Ammon's horn (tissue), 1 donor: ENCODE results near the gene YIPF4.
A peak's percentile ranks its signal among the peaks of the same experiment; 100 is the strongest.
"Not testable (repeated sequence)": the region's sequence is repeated elsewhere in the genome, so short reads cannot be mapped to it uniquely, and the experiment has no call there.

ENCODE experiments used
- DNase-seq: peaks from one replicate; pipeline ENCODE4 v3.0.0-alpha.2; 2016; ENCODE audit warnings: low spot score

The YIPF4 gene

GRCh38 chr2:32277674-32278477 is at the start of gene YIPF4:
TSS of gene YIPF4 (plus strand) at chr2:32277904. CDS start at chr2:32278156, 252 bp downstream.
- peak; percentile 94 for DNase-seq

DNA sequence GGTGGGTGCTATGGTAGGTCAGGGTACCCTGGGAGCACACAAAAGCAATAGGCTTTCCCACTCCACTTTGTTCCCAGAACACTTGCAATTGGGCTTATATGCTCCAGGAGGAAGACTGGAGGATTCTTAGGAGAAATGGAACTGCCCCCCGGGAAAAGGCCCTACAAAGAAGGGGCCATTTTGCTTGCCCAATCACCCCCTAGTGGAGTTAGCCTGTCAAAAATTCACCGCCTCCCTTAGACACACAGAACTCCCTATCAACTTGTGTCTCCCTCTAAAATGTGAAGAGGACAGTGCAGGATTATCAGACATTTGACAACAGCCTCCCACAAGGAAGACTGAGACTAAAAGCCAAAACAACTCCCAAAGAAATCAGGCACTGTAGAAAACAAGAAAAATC is 49.5 kb upstream of the YIPF4 start:
- DNase-seq, result no peak

DNA sequence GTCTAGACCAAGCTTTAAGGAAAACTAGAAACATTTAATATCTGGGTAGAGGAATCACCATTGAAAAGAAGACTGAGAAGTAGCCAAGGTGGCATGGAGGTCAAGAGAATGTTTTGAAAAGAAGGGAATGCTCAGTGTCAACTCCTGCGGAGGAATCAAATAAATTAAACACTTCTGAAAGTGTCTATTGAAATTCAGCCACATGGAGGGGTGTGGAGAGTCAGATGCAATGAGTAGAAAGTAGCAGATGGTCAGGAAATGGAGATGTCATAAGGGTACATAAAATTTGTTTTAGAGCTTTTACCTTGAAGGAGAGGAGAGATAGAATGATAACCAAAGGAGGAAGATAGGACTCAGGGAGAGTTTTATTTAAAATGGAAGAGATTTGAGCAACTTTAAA is 48.1 kb upstream of the YIPF4 start:
- DNase-seq, result no peak

- no peak for DNase-seq
Observed at GRCh38 chr2:32231959-32232358, 45.7 kb upstream of the YIPF4 start.

DNA sequence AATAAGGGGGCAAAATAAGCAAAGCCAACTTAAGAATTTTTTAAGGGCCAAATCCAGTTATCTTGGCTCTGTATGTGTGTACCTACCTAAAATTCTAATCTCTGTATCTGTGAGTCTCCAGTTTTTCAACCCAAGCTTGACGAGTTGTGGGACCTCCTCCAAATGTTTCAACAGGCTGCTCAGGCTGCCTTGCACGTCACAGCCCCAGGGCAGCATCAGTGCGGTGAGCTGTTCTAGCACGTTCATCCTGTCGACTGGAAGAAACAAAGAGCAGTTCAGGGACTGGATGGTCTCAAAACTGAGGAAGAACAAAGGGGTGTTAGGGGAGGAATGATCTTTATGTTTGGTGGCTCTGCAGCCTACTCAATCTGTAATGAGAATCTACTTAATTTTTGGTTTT is 42.4 kb upstream of the YIPF4 start:
- DNase-seq, result no peak

DNA sequence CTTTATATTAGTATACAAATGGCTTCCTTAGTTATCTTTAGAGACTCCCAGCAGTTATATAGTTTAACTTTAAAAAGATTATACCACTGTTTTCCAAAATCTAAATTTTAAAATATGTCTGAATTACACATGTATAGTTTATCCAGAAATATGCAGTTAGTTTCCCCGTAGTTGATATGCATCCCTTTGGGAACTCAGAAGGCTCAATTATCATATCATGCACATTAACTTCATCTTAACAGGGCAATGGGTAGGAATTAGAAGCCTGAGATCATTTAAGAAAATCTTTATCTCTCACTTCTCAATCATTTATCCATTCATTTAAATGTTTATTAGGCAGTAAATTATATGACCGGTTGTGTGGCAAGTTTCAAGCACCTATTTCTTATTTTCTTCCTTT is 40.2 kb upstream of the YIPF4 start:
- DNase-seq, result no peak

GRCh38 chr2:32237996-32238395 is 39.7 kb upstream of the YIPF4 start:
- no peak for DNase-seq

DNA sequence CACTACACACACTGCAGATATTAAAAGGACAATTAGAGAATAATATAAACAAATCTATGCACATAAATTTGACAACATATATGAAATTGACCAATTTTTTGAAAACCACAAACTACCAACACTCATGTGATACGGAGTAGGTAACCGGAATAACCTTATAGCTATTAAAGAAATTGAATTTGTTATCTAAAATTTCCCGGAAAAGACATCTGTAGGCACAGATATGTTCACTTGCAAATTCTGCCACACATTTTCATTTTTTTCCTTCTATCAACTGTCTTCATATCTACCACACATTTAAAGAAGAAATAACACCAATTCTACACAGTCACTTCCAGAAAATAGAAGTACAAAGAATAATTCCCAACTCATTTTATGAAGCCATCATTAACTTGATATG is 35.4 kb upstream of the YIPF4 start:
- DNase-seq, result no peak

GRCh38 chr2:32246911-32247310 is 30.8 kb upstream of the YIPF4 start:
- DNase-seq, result no peak

- DNase-seq, result no peak
Observed at GRCh38 chr2:32248299-32248698, 29.4 kb upstream of the YIPF4 start.

DNA sequence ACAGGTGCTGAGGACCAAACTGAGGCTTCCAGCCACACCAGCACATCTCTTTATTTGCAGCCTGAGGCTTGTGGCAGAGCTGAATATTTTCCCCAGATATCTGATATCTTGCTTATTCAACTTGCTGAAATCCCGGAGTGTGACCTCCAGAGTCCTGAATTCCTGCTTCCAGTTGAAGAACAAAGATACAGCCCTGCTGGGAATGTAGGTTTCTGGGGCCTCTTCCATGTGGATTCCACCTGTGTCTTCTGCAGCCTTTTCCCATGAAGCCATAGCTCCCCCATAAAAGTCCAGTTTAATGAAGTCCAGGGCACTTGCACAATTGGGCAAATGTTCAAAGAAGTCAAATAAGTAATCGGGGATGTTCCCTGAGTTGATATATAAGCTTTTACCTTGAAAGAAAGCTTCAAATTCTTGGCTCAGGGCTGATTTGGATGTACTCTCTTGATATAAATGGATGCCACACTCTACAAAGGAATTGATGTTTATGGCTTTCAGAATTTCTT is 27.9 kb upstream of the YIPF4 start:
- DNase-seq, result no peak

DNA sequence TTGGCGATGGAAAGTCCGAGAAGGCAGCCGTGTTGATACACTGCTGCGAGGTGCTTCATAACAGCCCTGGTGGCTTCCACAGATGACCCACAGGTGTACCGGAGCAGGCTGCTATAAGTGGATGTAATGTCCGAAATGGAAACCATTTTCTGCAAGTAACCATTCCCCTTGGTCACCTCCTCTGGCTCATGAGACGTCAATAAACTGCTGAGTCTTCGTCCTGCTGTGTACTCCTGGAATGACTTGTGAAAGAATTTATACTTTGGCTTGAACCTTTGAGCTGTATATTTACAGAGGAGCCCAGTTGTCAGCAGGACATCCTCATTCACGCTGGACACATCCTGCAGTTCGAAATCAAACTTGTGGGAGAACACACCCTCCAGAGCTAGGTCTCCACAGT is 27.4 kb upstream of the YIPF4 start:
- DNase-seq, result no peak

- no peak for DNase-seq
Observed at GRCh38 chr2:32258242-32258641, 19.5 kb upstream of the YIPF4 start.

GRCh38 chr2:32260376-32260775 is 17.3 kb upstream of the YIPF4 start:
- DNase-seq, result no peak

DNA sequence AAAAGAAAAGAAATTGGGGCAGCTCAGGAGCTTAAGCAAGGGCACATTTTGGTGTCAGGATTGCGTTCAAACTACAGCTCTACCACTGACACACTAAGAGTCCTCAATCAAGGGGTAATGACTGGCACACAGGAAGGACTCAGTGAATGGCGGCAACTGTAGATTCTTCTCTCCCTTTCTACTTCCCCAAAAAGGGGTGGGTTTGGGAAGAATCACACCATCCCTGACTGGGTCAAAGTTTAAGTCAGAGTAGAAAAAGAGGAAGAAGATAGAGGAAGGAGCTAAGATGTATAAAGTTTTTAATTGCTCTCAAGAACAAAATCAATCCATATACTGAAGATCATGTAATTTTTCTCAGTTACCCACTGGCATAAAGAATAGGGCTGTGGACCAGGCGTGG is 15.6 kb upstream of the YIPF4 start:
- DNase-seq, result peak; percentile 61

DNA sequence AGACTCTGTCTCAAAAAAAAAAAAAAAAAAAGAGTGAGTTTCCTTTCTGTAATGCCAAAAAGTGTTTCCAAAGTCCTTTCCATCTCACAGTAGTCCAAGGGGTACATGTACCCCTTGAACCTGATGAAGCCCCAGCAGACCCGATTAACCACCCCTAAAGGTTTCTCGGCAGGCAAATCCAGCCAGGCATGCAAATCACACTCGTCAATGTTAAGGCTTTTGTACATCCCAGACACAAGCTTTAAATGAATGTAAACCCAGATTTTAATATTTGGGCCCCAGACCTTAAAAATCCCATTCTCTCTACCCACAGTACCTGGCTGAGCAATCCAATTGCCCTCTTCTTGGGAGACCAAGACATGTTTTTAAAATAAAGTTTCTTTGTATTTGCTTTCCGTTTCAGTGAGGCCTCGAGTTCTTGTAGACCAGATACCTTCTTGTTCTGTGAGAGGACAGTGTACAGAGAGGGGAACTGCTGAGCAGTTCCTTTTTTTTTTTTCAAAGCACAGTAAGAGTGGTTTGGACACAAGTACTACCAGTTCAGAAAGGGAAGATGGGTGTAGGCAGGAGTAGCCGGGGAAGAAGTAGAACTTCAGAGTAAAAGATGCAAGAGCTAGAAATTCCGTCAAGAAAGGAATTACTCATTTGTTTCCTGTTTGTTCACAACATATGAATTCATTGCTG is 13.1 kb upstream of the YIPF4 start, which contains the start of gene NLRC4:
TSS of gene NLRC4 (minus strand) at position 465 of the 684 bp plus-strand sequence. CDS start 8,111 bp downstream, outside the sequence.
- DNase-seq, result peak; percentile 45

- no peak for DNase-seq
Observed at GRCh38 chr2:32271063-32271462, 6.6 kb upstream of the YIPF4 start.

GRCh38 chr2:32272279-32272678 is 5.4 kb upstream of the YIPF4 start:
- DNase-seq, result no peak

DNA sequence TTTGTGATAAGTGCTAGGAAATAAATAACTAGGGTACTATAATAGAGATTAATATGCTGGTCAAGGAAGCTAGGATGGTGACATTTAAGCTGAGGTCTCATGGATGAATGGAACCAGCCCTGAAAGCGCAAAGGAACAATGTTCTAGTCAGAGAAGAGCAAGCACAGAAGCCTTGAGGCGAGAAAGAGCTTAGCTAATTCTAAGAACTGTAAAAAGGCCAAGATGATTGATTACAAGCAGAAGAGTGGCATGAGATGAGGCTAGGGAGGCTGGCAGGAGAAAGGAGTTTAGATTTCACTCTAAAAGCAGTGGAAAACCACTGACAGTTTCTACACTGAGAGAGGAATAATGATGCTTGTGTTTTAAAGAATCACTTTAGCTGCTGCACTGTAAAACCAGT is 3.4 kb upstream of the YIPF4 start:
- DNase-seq, result no peak

GRCh38 chr2:32275790-32276189 is 1.9 kb upstream of the YIPF4 start:
- not testable (repeated sequence) for DNase-seq

GRCh38 chr2:32277363-32277673 is 386 bp upstream of the YIPF4 start:
- no peak for DNase-seq

GRCh38 chr2:32278478-32278853 is 762 bp downstream of the YIPF4 start:
- no peak for DNase-seq

DNA sequence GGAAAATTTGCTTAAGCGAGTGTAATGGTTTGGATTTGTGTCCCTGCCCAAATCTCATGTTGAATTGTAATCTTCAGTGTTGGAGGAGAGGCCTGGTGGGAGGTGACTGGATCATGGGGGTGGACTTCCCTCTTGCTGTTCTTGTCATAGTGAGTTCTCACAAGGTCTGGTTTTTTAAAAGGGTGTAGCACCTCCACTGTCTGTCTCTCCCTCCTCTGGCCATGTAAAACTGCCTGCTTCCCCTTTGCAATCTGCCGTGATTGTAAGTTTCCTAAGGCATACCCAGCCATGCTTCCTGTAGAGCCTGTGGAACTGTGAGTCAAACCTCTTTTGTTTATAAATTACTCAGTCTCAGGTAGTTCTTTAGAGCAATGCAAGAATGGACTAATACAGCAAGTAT is 6.6 kb downstream of the YIPF4 start:
- DNase-seq, result no peak
